Mammary epithelial cell (primary cell): ENCODE data around the gene LAMP1.

Source experiments
- EZH2 ChIP-seq: IDR thresholded peaks from 2 replicates; pipeline ENCODE4 v1.6.1; 2012; ENCODE audit warnings: low read length, inconsistent platforms, borderline replicate concordance
- TF ChIP-seq, protein P1 (sequence below), 2 donors: IDR thresholded peaks in 1 of 2; conservative IDR thresholded peaks in 1 of 2; 2 replicates each; pipeline ENCODE4 v1.5.1; 2011 to 2012; ENCODE audit warnings: inconsistent platforms in 2 of 2, low read length in 2 of 2, mild to moderate bottlenecking in 2 of 2, control low read depth in 1 of 2, low read depth in 1 of 2; ENCODE audit not compliant: insufficient read depth in 1 of 2; ENCODE audit errors: extremely low read depth in 1 of 2

- TF ChIP-seq, protein P1, sequence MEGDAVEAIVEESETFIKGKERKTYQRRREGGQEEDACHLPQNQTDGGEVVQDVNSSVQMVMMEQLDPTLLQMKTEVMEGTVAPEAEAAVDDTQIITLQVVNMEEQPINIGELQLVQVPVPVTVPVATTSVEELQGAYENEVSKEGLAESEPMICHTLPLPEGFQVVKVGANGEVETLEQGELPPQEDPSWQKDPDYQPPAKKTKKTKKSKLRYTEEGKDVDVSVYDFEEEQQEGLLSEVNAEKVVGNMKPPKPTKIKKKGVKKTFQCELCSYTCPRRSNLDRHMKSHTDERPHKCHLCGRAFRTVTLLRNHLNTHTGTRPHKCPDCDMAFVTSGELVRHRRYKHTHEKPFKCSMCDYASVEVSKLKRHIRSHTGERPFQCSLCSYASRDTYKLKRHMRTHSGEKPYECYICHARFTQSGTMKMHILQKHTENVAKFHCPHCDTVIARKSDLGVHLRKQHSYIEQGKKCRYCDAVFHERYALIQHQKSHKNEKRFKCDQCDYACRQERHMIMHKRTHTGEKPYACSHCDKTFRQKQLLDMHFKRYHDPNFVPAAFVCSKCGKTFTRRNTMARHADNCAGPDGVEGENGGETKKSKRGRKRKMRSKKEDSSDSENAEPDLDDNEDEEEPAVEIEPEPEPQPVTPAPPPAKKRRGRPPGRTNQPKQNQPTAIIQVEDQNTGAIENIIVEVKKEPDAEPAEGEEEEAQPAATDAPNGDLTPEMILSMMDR (conservative IDR thresholded peaks at IDR 0.05 in 1 of 2, IDR thresholded peaks at IDR 0.05 in 1 of 2; ENCODE audit: extremely low read depth in 1 of 2, insufficient read depth in 1 of 2, low read depth in 1 of 2, low read length in 2 of 2) = no peak
- TF ChIP-seq EZH2 = no peak
Measured at GRCh38 chr13:113302986-113303385, 5.9 kb downstream of the LAMP1 start.
